NCI-H460 (cell line): ENCODE results near the gene DEFB132. TPM values are rescaled to one million over a fixed set of nuclear protein-coding genes. Genes with fewer than 3 reads are reported as not detected.
"Not testable (repeated sequence)": the region's sequence is repeated elsewhere in the genome, so short reads cannot be mapped to it uniquely, and the experiment has no call there.

ENCODE experiments used
- DNase-seq: peaks from one replicate; pipeline ENCODE4 v3.0.0-alpha.2; 2016; ENCODE audit warnings: low read depth; ENCODE audit errors: extremely low read depth
- polyA plus RNA-seq: library from polyadenylated mRNA; depleted of rRNA; stranded (reverse); fragments of >200 nt; gene quantifications from 2 replicates; pipeline ENCODE4 v1.2.3, GENCODE V29; 2014; cell fraction: nucleus; rRNA removed
- total RNA-seq: library from RNA; depleted of rRNA; stranded (reverse); fragments of >200 nt; shearing (Covaris generic); gene quantifications from 2 replicates; pipeline ENCODE4 v1.2.3, GENCODE V29; 2014; rRNA removed

Gene DEFB132, protein sequence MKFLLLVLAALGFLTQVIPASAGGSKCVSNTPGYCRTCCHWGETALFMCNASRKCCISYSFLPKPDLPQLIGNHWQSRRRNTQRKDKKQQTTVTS
- not detected in 2 replicates for total RNA-seq
- not detected in 2 replicates for polyA plus RNA-seq

- no peak for DNase-seq
Observed at GRCh38 chr20:257419-257818, at the start of gene DEFB132. Gene DEFB132 (plus strand): TSS chr20:257724. CDS start chr20:257779, 55 bp downstream.

GRCh38 chr20:208942-209566 lies 48.5 kb upstream of the DEFB132 start:
- DNase-seq = peak; percentile 59

GRCh38 chr20:210809-211502 lies 46.6 kb upstream of the DEFB132 start:
- DNase-seq = no peak

- DNase-seq = no peak
Observed at GRCh38 chr20:214383-214782, 43.1 kb upstream of the DEFB132 start.

GRCh38 chr20:215796-216195 lies 41.7 kb upstream of the DEFB132 start:
- no peak for DNase-seq

DNA sequence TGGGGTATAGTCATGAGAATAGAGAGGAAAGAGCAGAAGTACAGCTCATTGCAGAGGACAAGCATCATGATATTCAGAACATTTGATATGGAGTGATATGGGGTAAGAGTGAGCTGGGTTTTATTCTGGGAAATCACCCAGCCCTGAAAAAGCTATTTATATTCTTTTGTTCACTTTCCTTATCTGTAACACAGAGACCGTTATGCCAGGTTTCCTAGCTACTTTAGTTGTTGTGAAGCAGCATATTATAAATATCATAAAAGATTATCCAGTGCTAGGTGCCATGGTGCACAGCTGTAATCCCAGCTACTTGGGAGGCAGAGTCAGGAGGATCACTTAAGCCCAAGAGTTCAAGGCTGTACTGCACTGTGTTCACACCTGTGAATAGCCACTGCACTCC lies 40.3 kb upstream of the DEFB132 start:
- no peak for DNase-seq

DNA sequence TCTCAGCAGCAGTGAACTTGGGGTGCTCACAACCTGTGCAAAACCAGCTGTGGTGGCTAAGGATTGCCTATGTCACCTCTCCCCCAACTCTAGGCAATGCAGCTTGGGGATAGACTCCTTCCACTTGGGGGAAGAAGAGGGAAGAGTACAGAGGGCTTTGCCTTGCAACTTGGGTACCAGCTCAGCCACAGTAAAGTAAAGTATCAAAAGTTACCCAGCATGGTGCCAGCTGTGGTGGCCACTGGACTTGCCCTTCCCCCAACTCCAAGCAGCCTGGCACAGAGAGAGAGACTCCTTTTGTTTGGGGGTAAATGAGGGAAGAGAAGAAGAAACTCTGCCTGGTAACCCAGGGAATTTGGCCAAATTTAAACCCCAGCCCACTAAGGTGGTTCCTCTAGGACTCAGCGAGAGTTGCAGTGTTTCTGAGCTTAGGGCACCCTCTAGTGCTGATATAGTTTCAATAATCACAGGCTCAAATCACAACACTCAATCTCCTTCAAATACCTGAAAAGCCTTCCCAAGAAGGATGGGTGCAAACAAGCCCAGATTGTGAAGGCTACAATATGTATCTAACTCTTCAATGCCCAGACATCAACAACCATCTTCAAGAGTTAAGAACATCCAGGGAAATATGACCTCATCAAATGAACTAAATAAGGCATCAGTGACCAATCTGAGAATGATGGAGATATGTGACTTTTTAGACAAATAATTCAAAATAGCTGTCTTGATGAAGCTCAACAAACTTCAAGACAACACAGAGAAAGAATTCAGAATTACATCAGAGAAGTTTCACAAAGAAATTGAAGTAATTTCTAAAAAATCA lies 38.0 kb upstream of the DEFB132 start:
- DNase-seq = peak; percentile 22

DNA sequence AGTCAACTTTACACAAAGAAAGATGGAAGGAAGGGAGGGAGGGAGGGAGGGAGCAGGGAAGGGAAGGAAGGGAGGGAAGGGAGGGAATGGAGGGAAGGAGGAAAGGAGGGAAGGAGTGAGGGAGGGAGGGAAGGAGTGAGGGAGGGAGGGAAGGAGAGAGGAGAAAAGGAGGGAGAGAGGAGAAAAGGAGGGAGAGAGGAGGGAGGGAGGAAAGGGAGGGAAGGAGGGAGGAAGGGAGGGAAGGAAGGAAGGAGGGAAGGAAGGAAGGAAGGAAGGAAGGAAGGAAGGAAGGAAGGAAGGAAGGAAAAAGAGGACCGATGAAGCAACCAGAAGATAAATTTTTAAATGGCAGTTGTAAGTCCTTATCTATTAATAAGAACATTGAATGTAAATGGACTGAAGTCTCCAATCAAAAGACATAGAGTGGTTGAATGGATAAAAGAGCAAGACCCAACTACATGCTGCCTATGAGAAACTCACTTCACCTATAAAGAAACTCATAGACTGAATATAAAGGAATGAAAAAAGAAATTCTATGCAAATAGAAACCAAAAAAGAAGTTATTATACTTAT lies 36.2 kb upstream of the DEFB132 start:
- DNase-seq = no peak

DNA sequence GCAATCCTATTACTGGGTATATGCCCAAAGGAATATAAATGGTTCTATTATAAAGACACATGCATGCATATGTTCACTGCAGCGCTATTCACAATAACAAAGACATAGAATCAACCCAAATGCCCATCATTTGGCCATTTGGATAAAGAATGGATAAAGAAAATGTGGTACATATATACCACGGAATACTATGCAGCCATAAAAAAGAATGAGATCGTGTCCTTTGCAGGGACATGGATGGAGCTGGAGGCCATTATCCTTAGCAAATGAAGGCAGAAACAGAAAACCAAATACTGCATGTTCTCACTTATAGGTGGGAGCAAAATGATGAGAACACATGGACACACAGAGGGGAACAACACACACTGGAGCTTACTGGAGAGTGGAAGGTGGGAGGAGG lies 31.6 kb upstream of the DEFB132 start:
- DNase-seq = not testable (repeated sequence)

DNA sequence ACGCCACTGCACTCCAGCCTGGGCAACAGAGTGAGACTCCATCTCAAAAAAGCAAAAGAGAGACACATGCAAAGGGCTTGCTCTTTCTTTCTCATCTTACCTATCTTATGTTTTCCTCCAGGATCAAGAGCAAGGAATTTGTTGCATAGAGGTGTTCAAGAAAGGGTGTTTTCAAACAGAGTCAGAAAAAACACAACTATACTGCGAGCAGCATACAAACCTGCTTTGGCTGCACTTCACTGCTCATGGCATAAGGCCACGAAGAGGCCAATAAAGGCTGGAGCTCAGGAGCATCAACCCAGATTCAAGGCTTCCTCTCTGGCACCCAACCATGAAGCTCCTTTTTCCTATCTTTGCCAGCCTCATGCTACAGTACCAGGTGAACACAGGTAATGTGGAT lies 30.6 kb upstream of the DEFB132 start, which contains the start of gene DEFB129:
TSS of gene DEFB129 (plus strand) at position 301 of the 400 bp plus-strand sequence. CDS start at position 332, 31 bp downstream.
- DNase-seq = no peak

DNA sequence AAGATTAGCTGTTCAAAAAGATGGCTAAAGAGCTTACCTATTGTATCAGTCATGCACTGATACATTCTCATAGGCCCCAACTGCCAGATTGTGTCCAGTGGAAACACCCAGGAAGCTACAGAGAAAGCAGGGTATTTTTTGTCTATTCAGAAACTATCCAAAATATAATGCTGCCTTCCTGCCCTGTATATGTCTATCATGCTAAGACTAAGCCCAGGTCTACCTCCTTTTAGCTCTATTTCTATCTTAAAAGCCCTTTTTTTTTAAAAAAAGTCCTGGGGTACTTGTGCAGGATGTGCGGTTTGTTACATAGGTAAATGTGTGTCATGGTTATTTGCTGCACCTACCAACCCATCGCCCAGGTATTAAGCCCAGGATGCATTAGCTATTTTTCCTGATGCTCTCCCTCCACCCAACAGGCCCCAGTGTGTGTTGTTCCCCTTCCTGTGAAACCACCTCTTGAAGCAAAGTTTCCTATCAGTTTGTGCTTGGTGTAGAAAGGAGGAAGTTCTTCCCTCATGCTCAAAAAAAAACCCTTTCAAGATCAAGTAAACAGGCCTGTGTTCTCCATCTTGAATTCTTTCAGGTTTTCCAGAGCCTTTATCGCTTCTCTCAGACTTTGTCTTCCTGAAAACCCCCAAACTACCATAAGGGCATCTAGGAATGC lies 30.0 kb upstream of the DEFB132 start:
- DNase-seq = no peak

DNA sequence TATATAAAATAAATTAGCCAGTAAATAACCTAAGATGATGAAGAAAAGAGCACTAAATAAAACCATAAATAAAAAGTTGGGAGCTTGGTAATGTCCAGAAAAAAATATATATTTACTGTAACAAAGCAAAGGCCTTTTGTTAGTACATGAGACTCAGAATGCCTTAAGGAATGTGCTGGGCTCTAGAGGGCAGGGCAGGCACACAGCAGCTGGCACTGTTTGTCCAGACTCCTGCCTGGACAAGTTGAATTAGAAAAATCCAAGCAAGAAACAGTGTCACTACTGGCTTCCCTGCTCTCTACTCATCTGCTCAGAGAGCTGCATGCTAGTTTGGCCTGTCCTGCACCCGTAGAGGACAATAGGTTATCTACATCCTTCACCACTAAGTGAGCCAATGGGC lies 21.6 kb upstream of the DEFB132 start:
- DNase-seq = peak; percentile 15

DNA sequence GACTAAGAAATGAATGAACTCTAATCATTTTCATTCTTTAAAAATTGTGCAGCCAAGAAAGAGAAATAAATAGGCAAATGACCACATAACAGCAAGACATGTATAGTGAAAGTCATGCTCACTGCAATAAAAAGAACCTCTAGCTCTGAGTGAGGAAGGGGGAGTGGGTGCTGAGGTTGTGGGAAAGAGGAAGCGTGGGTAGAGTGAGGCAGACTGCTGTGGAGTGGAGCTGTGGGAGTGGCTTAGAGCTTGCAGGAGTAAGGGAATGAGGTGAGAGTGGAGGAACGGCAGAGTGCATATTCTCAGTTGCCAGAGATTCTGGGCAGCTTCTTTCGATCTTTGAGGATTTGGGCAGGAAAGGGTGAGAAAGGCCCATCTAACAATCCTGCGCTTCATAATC lies 20.0 kb upstream of the DEFB132 start:
- no peak for DNase-seq

- no peak for DNase-seq
Observed at GRCh38 chr20:237929-238328, 19.6 kb upstream of the DEFB132 start.

- DNase-seq = no peak
Observed at GRCh38 chr20:242905-243304, 14.6 kb upstream of the DEFB132 start.

DNA sequence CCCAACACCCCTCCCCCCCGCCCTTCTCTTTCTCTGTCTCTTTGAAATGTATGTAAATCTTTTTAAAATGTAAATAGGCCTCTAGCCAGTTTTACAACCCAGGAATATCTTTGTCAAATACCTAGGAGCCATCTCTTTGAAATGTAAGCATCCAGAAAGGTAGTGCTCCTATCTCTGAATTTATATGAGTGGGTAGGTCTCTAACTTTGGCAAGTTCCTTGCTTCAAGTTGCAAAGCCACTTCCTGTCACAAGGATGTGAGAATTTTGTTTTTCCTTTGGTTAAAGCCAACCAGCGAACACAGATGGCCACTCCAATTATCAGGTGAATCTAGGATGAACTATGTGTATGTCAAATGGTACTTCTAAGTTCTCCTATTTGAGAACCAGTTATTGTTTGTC lies 6.2 kb upstream of the DEFB132 start:
- no peak for DNase-seq

DNA sequence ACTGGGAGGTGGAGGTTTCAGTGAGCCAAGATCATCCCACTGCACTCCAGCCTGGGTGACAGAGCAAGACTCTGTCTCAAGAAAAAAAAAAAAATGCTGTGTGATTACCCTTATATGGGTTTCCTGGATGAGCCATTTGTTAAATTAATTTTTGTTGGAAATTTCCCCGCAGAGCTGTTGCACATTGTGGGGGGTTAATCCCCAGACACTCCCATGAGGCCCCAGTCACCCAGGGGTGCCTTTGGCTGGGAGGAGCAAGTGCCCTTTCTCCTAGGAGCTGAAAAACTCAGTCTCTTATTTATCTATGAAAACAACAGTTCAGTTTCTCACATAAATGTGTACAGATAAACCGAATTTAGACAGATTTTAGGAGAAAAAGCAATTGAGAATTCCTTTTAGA lies 4.7 kb upstream of the DEFB132 start:
- DNase-seq = no peak

DNA sequence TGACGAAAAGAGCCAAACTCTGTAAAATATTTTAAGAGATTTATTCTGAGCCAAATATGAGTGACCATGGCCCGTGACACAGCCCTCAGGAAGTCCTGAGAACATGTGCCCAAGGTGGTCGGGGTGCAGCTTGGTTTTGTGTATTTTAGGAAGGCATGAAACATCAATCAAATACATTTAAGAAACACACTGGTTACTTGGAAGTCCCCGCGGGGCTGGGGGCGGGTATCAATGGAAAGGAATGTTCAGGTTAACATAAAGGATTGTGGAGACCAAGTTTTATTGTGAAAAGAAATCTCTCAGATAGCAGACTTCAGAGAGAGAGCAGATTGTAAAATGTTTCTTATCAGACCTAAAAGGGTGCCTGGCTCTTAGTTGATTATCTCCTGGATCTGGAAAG lies 4.1 kb upstream of the DEFB132 start:
- not testable (repeated sequence) for DNase-seq

DNA sequence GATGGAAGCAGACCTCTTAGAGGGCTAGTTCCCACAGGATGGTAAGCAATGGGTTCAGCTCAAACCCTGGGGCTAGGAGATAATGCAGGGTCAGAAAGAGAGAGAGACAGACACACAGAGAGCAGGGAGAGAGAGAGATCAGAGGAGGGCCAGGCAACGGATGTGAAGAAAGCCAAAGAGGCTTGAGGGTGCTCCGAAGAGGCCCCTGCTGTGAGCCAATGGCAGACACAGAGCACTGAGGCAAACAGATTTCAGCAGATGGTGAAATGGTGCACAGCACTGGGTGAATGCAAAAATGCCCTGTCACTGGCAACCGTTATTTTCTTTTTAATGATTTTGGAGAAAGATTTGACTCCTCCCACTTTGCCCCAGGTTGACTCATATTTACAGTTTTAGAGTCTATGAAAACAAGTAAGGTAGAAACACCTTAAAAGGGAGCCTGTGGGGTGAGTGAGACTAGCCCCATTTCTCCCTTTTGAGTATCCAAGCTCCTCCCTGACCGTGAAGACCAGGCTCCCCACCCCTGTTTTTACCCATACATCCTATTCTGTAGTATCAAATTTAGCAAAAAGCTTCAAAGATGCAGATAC lies 840 bp downstream of the DEFB132 start:
- no peak for DNase-seq

GRCh38 chr20:258963-259362 lies 1.4 kb downstream of the DEFB132 start:
- peak; percentile 9 for DNase-seq
